GM12878 (cell line): Measurements from ENCODE around the gene SNX21.

Experiments used
- CBFB ChIP-seq: IDR thresholded peaks from 2 replicates; pipeline ENCODE4 v1.6.1; 2016; ENCODE audit warnings: antibody characterized with exemption, low read depth
- JUNB ChIP-seq: IDR thresholded peaks from 2 replicates; pipeline ENCODE4 v1.6.1; 2016; ENCODE audit warnings: antibody characterized with exemption, mild to moderate bottlenecking

DNA sequence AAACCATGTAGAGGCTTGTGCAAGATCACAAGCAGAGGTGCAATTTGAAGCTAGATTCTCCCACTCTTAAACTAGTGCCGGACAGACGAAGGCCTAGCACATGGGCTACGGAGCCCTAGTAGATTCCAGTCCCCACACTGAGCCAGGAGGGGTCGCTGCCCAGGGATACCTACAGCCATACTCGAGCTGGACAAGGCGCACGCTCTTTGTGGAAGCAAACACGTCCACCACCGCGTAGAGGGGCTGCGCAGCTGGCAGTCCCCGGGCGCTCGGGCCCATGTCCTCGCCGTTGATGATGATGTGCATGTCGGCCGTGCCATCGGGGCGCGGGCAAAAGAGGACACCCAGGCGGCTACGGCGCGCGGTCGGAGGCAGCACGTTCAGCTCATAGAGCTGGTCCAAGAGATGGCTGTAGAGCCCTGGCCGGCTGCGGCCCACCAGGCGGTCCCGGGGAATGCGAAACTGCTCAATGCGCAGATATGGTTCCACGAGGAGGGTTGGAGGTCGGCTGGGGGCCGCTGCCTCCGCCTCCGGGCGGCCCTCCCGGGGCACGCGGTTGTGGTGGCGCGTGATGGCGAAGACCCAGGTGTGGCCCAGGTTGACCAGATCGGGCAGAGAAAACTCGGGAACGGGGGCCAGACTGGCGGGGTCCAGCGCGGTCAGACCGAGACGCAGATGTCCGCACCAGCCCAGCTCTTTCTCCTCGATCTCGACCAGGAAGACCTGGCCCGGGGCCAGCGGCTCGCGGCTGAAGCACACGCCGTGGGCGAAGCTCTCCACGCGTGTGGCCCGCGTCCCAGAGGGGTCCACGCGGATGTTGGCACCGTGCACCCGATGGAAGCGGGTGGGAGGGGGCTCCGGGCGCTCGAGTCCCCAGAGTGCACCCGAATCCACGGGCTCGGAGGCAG lies 56.7 kb downstream of the SNX21 start:
- TF ChIP-seq CBFB (no peak), JUNB (no peak)
